ENCODE measurements around the gene C1orf159.

C1orf159 gene

GRCh38 chr1:1085171-1085841, 30.6 kb downstream of the C1orf159 start:
- TF ChIP-seq CTCF (conservative IDR thresholded peaks at IDR 0.05; ENCODE audit: low read depth, low read length): no peak
- DNase-seq (ENCODE audit: low read depth): no peak
- H3K4me3 ChIP-seq (ENCODE audit: low read length): no peak overlapping the region

- DNase-seq (ENCODE audit: low read depth): no peak
- no peak overlapping the region for H3K4me3 ChIP-seq (ENCODE audit: low read length)
- TF ChIP-seq CTCF (conservative IDR thresholded peaks at IDR 0.05; ENCODE audit: low read depth, low read length): no peak
Measured at GRCh38 chr1:1084372-1085170, 31.3 kb downstream of the C1orf159 start.

GRCh38 chr1:1083416-1084371, 32.2 kb downstream of the C1orf159 start:
- DNase-seq (ENCODE audit: low read depth): no peak
- no peak overlapping the region for H3K4me3 ChIP-seq (ENCODE audit: low read length)
- TF ChIP-seq CTCF (conservative IDR thresholded peaks at IDR 0.05; ENCODE audit: low read depth, low read length): no peak

GRCh38 chr1:1082776-1083415, 33.0 kb downstream of the C1orf159 start:
- no peak overlapping the region for H3K4me3 ChIP-seq (ENCODE audit: low read length)
- no peak for TF ChIP-seq CTCF (conservative IDR thresholded peaks at IDR 0.05; ENCODE audit: low read depth, low read length)
- no peak for DNase-seq (ENCODE audit: low read depth)

GRCh38 chr1:1082239-1082775, 33.6 kb downstream of the C1orf159 start:
- no peak for TF ChIP-seq CTCF (conservative IDR thresholded peaks at IDR 0.05; ENCODE audit: low read depth, low read length)
- DNase-seq (ENCODE audit: low read depth): no peak
- H3K4me3 ChIP-seq (ENCODE audit: low read length): no peak overlapping the region
